Colonic mucosa (tissue), 4 donors: ENCODE data around the gene ASPSCR1. TPM values are rescaled to one million over a fixed set of nuclear protein-coding genes. Genes with fewer than 3 reads are reported as not detected.

Source experiments
- DNase-seq: peaks from one replicate; pipeline ENCODE4 v3.0.0-alpha.2; 2020
- H3K27ac ChIP-seq: fragments of 200-600 bp; one replicate; pipeline ENCODE4 v1.8.0; 2021
- H3K27me3 ChIP-seq: fragments of 200-600 bp; one replicate; pipeline ENCODE4 v1.8.0; 2021
- H3K36me3 ChIP-seq: fragments of 200-600 bp; one replicate; pipeline ENCODE4 v1.8.0; 2021
- H3K4me1 ChIP-seq: fragments of 200-600 bp; one replicate; pipeline ENCODE4 v1.8.0; 2021; ENCODE audit warnings: mild to moderate bottlenecking
- H3K4me3 ChIP-seq: fragments of 200-600 bp; one replicate; pipeline ENCODE4 v1.8.0; 2021
- H3K9ac ChIP-seq, 2 donors: one replicate each; pipeline ENCODE4 v1.7.0; 2013; ENCODE audit warnings: control low read depth in 2 of 2, low read depth in 2 of 2, low read length in 2 of 2
- H3K9me3 ChIP-seq: fragments of 200-600 bp; one replicate; pipeline ENCODE4 v1.8.0; 2021
- intact Hi-C: fragments of 100-400 bp; cut with DNase I; formaldehyde crosslinking; loops from one replicate; pipeline ENCODE4 v1.14.1; 2022
- total RNA-seq, 2 donors: library from RNA; stranded (reverse); fragmentation: NEBNext Ultra II Directional in 1 of 2; extraction: Animal tissue kit (Norgen Biotek cat#: 25700) in 1 of 2; gene quantifications; one replicate each; pipeline ENCODE4 v1.2.1, GENCODE V29; 2021
- TF ChIP-seq, protein P1 (sequence below): fragments of 200-600 bp; IDR thresholded peaks from one replicate; pipeline ENCODE4 v1.8.0; 2022; ENCODE audit warnings: antibody characterized with exemption, mild to moderate bottlenecking
- donor health status: healthy.
- donor health status: DM: no; HTN: no; CAD: no.
- donor health status: DM: no; HTN: no; CAD: no.

ASPSCR1 gene
- total RNA-seq, 2 donors from 2014 or later = 21.7 to 43.0 TPM

DNA sequence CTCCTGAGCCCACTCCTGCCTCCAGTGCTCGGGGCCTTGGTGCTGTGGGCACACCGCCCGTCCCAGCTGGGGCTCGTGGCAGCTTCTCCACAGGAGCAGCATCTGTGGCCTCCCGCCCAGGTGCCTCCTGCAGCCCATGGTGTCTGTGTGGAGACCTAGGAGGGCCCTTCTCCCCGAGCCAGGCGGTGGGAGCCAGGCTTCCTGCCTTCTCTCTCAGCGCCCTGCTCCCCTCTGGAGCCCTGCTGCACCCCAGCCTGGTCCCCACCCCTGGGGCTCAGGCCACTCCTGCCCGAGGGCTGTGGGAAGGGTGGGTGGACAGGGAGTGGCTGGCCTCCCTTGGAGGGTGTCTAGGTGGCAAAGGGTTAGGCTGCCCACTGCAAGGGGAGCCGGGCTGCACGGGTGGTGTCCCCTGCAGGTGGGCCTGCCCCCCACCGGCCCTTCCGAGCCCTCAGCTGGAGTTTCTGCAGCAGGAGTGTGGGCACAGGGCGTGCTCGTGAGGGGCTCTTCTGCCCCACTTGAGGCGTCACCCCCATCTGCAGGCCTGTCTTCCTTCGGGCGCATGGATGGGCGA is 34.3 kb downstream of the ASPSCR1 start:
- intact Hi-C loops = no loop called here
- TF ChIP-seq, protein P1, sequence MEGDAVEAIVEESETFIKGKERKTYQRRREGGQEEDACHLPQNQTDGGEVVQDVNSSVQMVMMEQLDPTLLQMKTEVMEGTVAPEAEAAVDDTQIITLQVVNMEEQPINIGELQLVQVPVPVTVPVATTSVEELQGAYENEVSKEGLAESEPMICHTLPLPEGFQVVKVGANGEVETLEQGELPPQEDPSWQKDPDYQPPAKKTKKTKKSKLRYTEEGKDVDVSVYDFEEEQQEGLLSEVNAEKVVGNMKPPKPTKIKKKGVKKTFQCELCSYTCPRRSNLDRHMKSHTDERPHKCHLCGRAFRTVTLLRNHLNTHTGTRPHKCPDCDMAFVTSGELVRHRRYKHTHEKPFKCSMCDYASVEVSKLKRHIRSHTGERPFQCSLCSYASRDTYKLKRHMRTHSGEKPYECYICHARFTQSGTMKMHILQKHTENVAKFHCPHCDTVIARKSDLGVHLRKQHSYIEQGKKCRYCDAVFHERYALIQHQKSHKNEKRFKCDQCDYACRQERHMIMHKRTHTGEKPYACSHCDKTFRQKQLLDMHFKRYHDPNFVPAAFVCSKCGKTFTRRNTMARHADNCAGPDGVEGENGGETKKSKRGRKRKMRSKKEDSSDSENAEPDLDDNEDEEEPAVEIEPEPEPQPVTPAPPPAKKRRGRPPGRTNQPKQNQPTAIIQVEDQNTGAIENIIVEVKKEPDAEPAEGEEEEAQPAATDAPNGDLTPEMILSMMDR = no peak
- Histone ChIP-seq H3K9ac (no peak overlapping the region), H3K4me1 (no peaks in the 10 kb centered on the region), H3K27ac (no peak overlapping the region), H3K4me3 (no peak overlapping the region), H3K36me3 (no peaks in the 10 kb centered on the region), H3K27me3 (no peaks in the 10 kb centered on the region), H3K9me3 (no peaks in the 10 kb centered on the region)
- no peak for DNase-seq

DNA sequence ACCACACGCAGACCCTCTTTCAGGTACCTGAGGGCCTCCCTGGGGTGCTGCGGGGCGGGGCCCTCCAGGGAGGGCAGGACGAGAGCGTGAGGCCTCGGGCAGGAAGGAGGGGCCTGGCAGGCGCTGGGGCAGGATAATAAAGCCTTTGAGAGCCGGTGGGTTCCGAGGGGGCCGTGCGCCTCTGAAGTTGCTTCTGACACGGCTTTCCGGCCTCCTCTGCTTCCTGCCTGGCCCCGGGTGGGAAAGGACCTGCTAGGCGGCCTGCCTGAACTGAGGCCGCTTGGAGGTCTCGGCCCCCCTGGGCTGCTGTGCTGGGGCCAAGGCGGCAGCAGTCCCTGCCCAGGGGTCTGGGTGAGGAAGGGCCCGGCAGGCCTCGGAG is 34.8 kb downstream of the ASPSCR1 start:
- TF ChIP-seq, protein P1 = no peak
- Histone ChIP-seq H3K9me3 (no peaks in the 10 kb centered on the region), H3K4me1 (no peaks in the 10 kb centered on the region), H3K27me3 (no peaks in the 10 kb centered on the region), H3K27ac (no peak overlapping the region), H3K4me3 (no peak overlapping the region), H3K36me3 (no peaks in the 10 kb centered on the region), H3K9ac (no peak overlapping the region)
- intact Hi-C loops = no loop called here
- DNase-seq = no peak

DNA sequence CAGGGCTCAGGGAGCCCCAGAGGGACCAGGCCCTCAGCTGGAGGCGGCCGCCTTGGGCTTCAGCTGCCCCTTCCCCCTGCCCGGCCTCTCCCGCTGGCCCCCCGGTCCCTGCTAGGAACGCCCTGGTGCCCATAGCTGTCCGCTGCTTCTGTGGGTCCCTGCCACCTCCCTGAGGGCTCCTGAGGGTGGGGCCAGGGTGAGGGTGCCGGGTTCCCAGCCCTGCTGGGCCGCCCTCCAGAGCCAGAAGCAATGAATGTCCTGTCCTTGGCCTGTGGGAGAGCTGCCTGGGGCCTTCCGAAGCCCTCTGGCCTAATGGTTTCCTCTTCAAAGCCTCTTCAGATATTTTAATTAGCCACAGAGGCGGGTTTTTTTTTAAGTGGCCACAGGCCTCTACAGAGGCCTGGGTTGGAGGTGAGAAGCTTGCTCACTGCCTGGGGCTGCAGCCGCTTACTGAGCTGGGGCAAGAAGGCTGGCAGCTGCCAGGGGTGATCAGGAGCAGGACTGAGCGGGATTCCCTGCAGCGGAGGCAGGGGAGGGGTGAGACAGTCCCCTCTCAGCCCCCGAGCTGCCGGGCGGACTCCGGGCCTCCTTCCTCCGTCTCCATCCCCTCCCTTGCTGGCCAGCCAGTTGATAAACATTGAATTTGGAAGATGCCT is 35.3 kb downstream of the ASPSCR1 start:
- Histone ChIP-seq H3K9me3 (no peaks in the 10 kb centered on the region), H3K36me3 (no peaks in the 10 kb centered on the region), H3K27me3 (no peaks in the 10 kb centered on the region), H3K27ac (no peak overlapping the region), H3K4me1 (no peaks in the 10 kb centered on the region), H3K4me3 (no peak overlapping the region), H3K9ac (no peak overlapping the region)
- intact Hi-C loops = no loop called here
- DNase-seq = no peak
- TF ChIP-seq, protein P1 = no peak

DNA sequence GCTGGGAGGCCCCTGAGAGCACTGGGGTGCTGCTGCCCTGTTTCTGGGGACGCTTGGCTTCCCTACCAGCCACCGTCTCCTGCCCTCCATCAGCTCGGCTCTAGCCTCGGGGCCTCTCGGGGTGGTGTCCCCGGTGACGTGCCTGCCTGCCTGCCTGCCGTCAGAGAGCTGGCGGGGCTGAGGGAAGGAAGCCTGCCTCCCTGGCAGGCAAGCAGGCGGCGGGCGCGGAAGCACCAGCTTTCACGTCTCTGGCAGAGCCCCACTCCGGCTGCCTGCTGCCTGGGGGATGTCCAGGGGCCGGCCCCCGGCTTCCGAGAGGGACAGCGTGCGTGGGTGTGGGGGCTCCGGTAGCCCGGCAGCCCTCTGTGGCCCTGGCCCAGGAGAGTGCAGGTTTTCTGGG is 35.9 kb downstream of the ASPSCR1 start:
- Histone ChIP-seq H3K27ac (no peak overlapping the region), H3K36me3 (no peaks in the 10 kb centered on the region), H3K9me3 (no peaks in the 10 kb centered on the region), H3K4me1 (no peaks in the 10 kb centered on the region), H3K4me3 (no peak overlapping the region), H3K27me3 (no peaks in the 10 kb centered on the region), H3K9ac (no peak overlapping the region)
- TF ChIP-seq, protein P1 = no peak
- intact Hi-C loops = no loop called here
- no peak for DNase-seq

DNA sequence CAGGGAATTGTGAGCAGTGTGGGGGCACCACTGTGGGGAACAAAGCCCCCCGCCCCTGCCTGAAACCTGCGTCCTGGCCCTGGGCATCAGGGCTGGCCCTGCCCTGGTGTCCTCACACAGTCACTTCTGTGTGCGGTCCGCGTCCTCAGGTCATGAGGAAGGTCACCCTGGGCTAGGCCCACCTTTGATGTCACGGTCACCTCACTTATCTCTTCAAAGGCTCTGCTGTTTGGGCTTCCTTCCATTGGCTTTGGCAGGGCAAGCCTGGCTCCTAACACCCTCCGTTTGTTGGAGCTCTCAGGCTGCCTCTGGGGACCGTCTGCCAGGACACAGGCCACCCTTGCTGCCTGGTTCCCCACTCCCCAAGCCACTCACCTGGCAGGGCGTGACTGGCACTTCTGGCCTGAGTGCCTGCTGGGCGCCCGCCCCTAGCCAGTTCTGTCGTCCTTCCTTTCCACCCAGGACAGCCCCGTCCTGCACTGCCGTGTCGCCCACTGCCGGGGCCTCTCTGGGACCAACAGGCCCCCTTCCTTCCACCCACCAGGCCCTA is 36.4 kb downstream of the ASPSCR1 start:
- Histone ChIP-seq H3K9ac (no peak overlapping the region), H3K4me3 (no peak overlapping the region), H3K4me1 (no peaks in the 10 kb centered on the region), H3K9me3 (no peaks in the 10 kb centered on the region), H3K36me3 (no peaks in the 10 kb centered on the region), H3K27ac (no peak overlapping the region), H3K27me3 (no peaks in the 10 kb centered on the region)
- intact Hi-C loops = no loop called here
- DNase-seq = no peak
- TF ChIP-seq, protein P1 = no peak
